ENCODE measurements around the gene ERH. TPM values are rescaled to one million over a fixed set of nuclear protein-coding genes. Genes with fewer than 3 reads are reported as not detected.

Gene ERH
- total RNA-seq, 2 donors from 2014 or later: 35.5 to 64.6 TPM

- no peak overlapping the region for H3K4me3 ChIP-seq
- H3K4me1 ChIP-seq: peaks cover 8% of the 10 kb centered on the region
- 88 to 89% methylated on average over 3 of the region's 3 CpGs for WGBS, 2 donors
- H3K27ac ChIP-seq: no peak overlapping the region
- peaks cover 0 to 4% of the 10 kb centered on the region in 2 donors for H3K36me3 ChIP-seq (replicated peaks in 1 of 2; ENCODE audit: insufficient read depth in 1 of 2, low read depth in 2 of 2)
- no peak for DNase-seq
- H3K27me3 ChIP-seq: no peaks in the 10 kb centered on the region
- no peak for ATAC-seq
- no peaks in the 10 kb centered on the region for H3K9me3 ChIP-seq
- intact Hi-C loops (cut with DNase I): no loop called here
- TF ChIP-seq CTCF (IDR thresholded peaks at IDR 0.05) (no peak), POLR2A (IDR thresholded peaks at IDR 0.05) (no peak)
Observed at GRCh38 chr14:69387311-69387710, 10.8 kb downstream of the ERH start.

GRCh38 chr14:69378274-69378673 is 19.8 kb downstream of the ERH start:
- intact Hi-C loops (cut with DNase I): no loop called here
- WGBS, 2 donors: 64 to 76% methylated on average over 2 of the region's 2 CpGs

GRCh38 chr14:69376439-69376838 is 21.7 kb downstream of the ERH start:
- ATAC-seq: no peak
- Histone ChIP-seq H3K27me3 (no peaks in the 10 kb centered on the region), H3K4me3 (no peak overlapping the region), H3K9me3 (no peaks in the 10 kb centered on the region), H3K4me1 (no peaks in the 10 kb centered on the region), H3K36me3 (replicated peaks in 1 of 2; ENCODE audit: insufficient read depth in 1 of 2, low read depth in 2 of 2) (peaks cover 0 to 4% of the 10 kb centered on the region in 2 donors), H3K27ac (no peak overlapping the region)
- intact Hi-C loops (cut with DNase I): no loop called here
- no peak for DNase-seq
- no peak for TF ChIP-seq CTCF (IDR thresholded peaks at IDR 0.05)
- no peak for TF ChIP-seq POLR2A (IDR thresholded peaks at IDR 0.05)

More at GRCh38 chr14:69378274-69378673, 19.8 kb downstream of the ERH start:
- H3K9me3 ChIP-seq: no peaks in the 10 kb centered on the region
- DNase-seq (no peak), ATAC-seq (no peak)
- H3K4me3 ChIP-seq: no peak overlapping the region
- H3K4me1 ChIP-seq: no peaks in the 10 kb centered on the region
- no peak overlapping the region for H3K27ac ChIP-seq
- TF ChIP-seq CTCF (IDR thresholded peaks at IDR 0.05): no peak
- TF ChIP-seq POLR2A (IDR thresholded peaks at IDR 0.05): no peak
- peaks cover 0 to 4% of the 10 kb centered on the region in 2 donors for H3K36me3 ChIP-seq (replicated peaks in 1 of 2; ENCODE audit: insufficient read depth in 1 of 2, low read depth in 2 of 2)
- H3K27me3 ChIP-seq: no peaks in the 10 kb centered on the region

- Histone ChIP-seq H3K27ac (no peak overlapping the region), H3K4me3 (no peak overlapping the region), H3K27me3 (no peaks in the 10 kb centered on the region), H3K4me1 (no peaks in the 10 kb centered on the region), H3K36me3 (replicated peaks in 1 of 2; ENCODE audit: insufficient read depth in 1 of 2, low read depth in 2 of 2) (peaks cover 0 to 4% of the 10 kb centered on the region in 2 donors), H3K9me3 (no peaks in the 10 kb centered on the region)
- no peak for TF ChIP-seq CTCF (IDR thresholded peaks at IDR 0.05)
- TF ChIP-seq POLR2A (IDR thresholded peaks at IDR 0.05): no peak
- 97 to 98% methylated on average over 5 of the region's 5 CpGs for WGBS, 2 donors
- ATAC-seq: no peak
- DNase-seq: no peak
- intact Hi-C loops (cut with DNase I): no loop called here
Observed at GRCh38 chr14:69375722-69376121, 22.4 kb downstream of the ERH start.

- H3K4me1 ChIP-seq: no peaks in the 10 kb centered on the region
- WGBS, 2 donors: 78 to 97% methylated on average over 3 of the region's 3 CpGs
- ATAC-seq (no peak), DNase-seq (no peak)
- H3K9me3 ChIP-seq: no peaks in the 10 kb centered on the region
- TF ChIP-seq CTCF (IDR thresholded peaks at IDR 0.05): no peak
- no peak for TF ChIP-seq POLR2A (IDR thresholded peaks at IDR 0.05)
- H3K27me3 ChIP-seq: no peaks in the 10 kb centered on the region
- intact Hi-C loops (cut with DNase I): no loop called here
- no peak overlapping the region for H3K4me3 ChIP-seq
- no peaks in the 10 kb centered on the region for H3K36me3 ChIP-seq (replicated peaks in 1 of 2; ENCODE audit: insufficient read depth in 1 of 2, low read depth in 2 of 2)
- H3K27ac ChIP-seq: no peak overlapping the region
Observed at GRCh38 chr14:69375182-69375581, 22.9 kb downstream of the ERH start.
